Stomach (tissue), 9 donors: ENCODE results near the gene MAGEA9. TPM values are rescaled to one million over a fixed set of nuclear protein-coding genes. Genes with fewer than 3 reads are reported as not detected.
"Not testable (repeated sequence)": the region's sequence is repeated elsewhere in the genome, so short reads cannot be mapped to it uniquely, and the experiment has no call there.

Experiments used
- DNase-seq, 2 donors: peaks; one replicate each; pipeline versions ENCODE4 v3.0.0 to v3.0.0-alpha.2; 2013 to 2019
- H3K27ac ChIP-seq, 5 donors: fragments of 200-600 bp in 4 of 5; sonication (generic) in 4 of 5; one replicate each; pipeline ENCODE4 v1.5.1; 2013 to 2019; ENCODE audit warnings: mild to moderate bottlenecking in 1 of 5, moderate library complexity in 1 of 5
- H3K27me3 ChIP-seq, 3 donors: fragments of 200-600 bp; sonication (generic); one replicate each; pipeline ENCODE4 v1.5.1; 2017 to 2019; ENCODE audit warnings: mixed run types in 1 of 3
- H3K36me3 ChIP-seq, 4 donors: fragments of 200-600 bp; sonication (generic); 1 replicate in 3 of 4; 2 replicates in 1 of 4; pipeline ENCODE4 v1.5.1; 2016 to 2019
- H3K4me1 ChIP-seq, 4 donors: fragments of 200-600 bp; sonication (generic); one replicate each; pipeline ENCODE4 v1.5.1; 2016 to 2019
- H3K4me3 ChIP-seq, 4 donors: fragments of 200-600 bp; sonication (generic) in 3 of 4; one replicate each; pipeline ENCODE4 v1.5.1; 2016 to 2019; ENCODE audit warnings: mild to moderate bottlenecking in 1 of 4
- H3K9me3 ChIP-seq, 4 donors: fragments of 200-600 bp; sonication (generic); one replicate each; pipeline ENCODE4 v1.5.1; 2016 to 2019
- EP300 ChIP-seq: sonication (generic); formaldehyde crosslinking; IDR thresholded peaks from one replicate; pipeline ENCODE4 v1.6.1; 2017; ENCODE audit warnings: antibody characterized with exemption
- POLR2A ChIP-seq, 4 donors: fragments of 450-650 bp; IDR thresholded peaks; one replicate each; pipeline ENCODE4 v1.6.1; 2016; ENCODE audit warnings: antibody characterized with exemption in 4 of 4, control low read depth in 2 of 4, mild to moderate bottlenecking in 1 of 4, moderate library complexity in 1 of 4
- POLR2AphosphoS5 ChIP-seq, 3 donors: sonication (generic); formaldehyde crosslinking; IDR thresholded peaks; one replicate each; pipeline ENCODE4 v1.6.1; 2016; ENCODE audit warnings: antibody characterized with exemption in 3 of 3
- WGBS, 5 donors: extraction: QIAGEN DNeasy Blood & Tissue Kit in 3 of 5; methylation state at CpG; one replicate each; pipeline versions ENCODE4 v1.1.5 to v1.1.7; 2013 to 2018; 5-methylcytosine and 5-hydroxymethylcytosine counted together
- intact Hi-C: fragments of 100-400 bp; cut with DNase I; formaldehyde crosslinking; loops from one replicate; pipeline ENCODE4 v1.15.1; 2023; ENCODE audit warnings: low total_unique reads
- polyA plus RNA-seq, 3 donors: library from polyadenylated mRNA; stranded (reverse); fragments of 200-250 nt; gene quantifications; one replicate each; pipeline ENCODE4 v1.2.3, GENCODE V29; 2013
- total RNA-seq, 5 donors: library from RNA; depleted of rRNA; stranded (reverse); fragments of >200 nt; gene quantifications; one replicate each; pipeline versions ENCODE4 v1.1.0 to v1.2.3, GENCODE V29; 2014 to 2016
- TF ChIP-seq, protein P1 (sequence below), 7 experiments: fragments of 450-650 bp in 4 of 7; fragments of 200-600 bp in 3 of 7; sonication (generic) in 3 of 7; IDR thresholded peaks; one replicate each; pipeline ENCODE4 v1.5.1; 2016 to 2019; ENCODE audit warnings: antibody characterized with exemption in 7 of 7, control low read depth in 2 of 7, mild to moderate bottlenecking in 1 of 7
- donor health status: healthy with polysubstance abuse.
- donor health status: Bipolar disorder and iron deficiency.
- donor health status: healthy.

The MAGEA9 gene
- total and polyA plus RNA-seq, 8 donors = not detected

DNA sequence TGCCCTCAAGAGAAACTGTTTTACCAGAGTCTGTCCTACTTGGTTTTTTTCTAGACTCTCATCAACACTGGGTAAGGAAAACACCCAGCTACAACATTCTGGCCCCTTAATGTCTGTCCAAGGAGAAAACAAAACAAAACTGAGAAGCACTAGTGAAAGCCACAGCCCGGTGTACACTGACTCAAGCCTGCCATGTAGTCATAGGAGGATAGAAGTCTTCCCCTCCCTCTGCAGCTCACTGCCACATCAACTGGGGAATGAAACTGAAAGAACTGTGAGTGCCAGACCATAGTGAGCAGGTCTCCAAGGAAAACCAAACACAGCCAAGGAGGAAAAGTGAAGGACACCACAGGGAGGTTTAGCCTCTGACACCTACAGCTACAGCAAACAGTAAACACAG is 13.8 kb downstream of the MAGEA9 start:
- DNase-seq, intact Hi-C loops, H3K27me3 ChIP-seq, H3K9me3 ChIP-seq, H3K27ac ChIP-seq, H3K4me3 ChIP-seq, H3K36me3 ChIP-seq, H3K4me1 ChIP-seq: not testable (repeated sequence)
- WGBS, 5 donors = no CpG with 5 or more reads among the region's 1 CpG

DNA sequence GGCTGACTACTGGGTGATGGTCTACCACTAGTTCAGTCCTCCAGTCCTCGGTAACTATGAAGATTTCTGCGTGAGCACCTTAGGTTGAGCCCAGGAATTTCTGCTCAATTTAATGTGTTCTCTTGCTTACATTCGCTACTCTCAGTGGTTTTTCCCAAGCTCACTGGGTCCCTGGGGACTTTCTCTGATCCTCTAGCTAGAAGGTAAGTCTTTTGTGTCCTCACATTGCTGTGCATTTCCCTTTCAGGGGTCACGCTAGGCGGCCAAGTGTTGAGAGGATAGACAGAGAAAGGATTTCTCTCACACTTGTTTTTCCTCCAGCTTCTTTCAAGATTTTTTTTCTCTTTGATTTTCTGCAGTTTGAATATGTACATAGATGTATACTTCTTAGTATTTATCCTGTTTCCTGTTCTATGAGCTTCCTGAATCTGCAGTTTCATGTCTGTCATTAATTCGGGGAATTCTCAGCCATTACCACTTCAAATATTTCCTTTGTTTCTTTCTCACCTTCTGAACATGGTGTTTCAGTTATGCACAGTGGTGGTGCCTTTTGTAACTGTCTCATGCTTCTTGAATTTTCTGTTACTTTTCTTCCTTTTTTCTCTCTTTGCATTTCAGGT is 17.5 kb downstream of the MAGEA9 start:
- DNase-seq = no peak
- no peak overlapping the region for H3K27ac ChIP-seq
- H3K4me3 ChIP-seq = no peak overlapping the region
- H3K27me3 ChIP-seq = no peaks in the 10 kb centered on the region
- H3K4me1 ChIP-seq = no peaks in the 10 kb centered on the region
- intact Hi-C loops = no loop called here
- H3K36me3 ChIP-seq = no peaks in the 10 kb centered on the region
- TF ChIP-seq, protein P1, sequence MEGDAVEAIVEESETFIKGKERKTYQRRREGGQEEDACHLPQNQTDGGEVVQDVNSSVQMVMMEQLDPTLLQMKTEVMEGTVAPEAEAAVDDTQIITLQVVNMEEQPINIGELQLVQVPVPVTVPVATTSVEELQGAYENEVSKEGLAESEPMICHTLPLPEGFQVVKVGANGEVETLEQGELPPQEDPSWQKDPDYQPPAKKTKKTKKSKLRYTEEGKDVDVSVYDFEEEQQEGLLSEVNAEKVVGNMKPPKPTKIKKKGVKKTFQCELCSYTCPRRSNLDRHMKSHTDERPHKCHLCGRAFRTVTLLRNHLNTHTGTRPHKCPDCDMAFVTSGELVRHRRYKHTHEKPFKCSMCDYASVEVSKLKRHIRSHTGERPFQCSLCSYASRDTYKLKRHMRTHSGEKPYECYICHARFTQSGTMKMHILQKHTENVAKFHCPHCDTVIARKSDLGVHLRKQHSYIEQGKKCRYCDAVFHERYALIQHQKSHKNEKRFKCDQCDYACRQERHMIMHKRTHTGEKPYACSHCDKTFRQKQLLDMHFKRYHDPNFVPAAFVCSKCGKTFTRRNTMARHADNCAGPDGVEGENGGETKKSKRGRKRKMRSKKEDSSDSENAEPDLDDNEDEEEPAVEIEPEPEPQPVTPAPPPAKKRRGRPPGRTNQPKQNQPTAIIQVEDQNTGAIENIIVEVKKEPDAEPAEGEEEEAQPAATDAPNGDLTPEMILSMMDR (IDR thresholded peaks at IDR 0.05) = no peak
- TF ChIP-seq POLR2AphosphoS5 (IDR thresholded peaks at IDR 0.05) = no peak
- no peak for TF ChIP-seq POLR2A (IDR thresholded peaks at IDR 0.05)
- TF ChIP-seq EP300 = no peak
- no peaks in the 10 kb centered on the region for H3K9me3 ChIP-seq
- 75 to 90% (median 84%) methylated on average over 6 of the region's 6 CpGs for WGBS, 5 donors

DNA sequence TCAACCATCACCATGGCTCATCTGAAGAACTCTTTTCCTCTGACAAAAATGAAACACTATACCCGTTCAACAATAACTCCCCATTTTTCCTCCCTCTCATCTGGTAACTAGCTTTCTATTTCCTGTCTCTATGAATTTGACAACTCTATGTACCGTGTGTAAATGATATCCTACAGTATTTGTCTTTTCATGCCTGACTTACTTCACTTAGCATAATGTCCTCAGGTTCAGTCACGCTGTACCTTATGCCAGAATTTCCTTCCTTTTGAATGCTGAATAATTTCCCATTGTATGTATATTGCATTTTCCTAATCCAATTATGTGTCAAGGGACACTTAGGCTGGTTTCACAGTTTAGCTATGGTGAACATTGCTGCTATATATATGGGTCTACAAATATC is 18.2 kb downstream of the MAGEA9 start:
- TF ChIP-seq, protein P1 (IDR thresholded peaks at IDR 0.05) = no peak
- no peak for TF ChIP-seq EP300
- no peak for TF ChIP-seq POLR2AphosphoS5 (IDR thresholded peaks at IDR 0.05)
- no peak for TF ChIP-seq POLR2A (IDR thresholded peaks at IDR 0.05)
- intact Hi-C loops = no loop called here
- Histone ChIP-seq H3K4me1 (no peaks in the 10 kb centered on the region), H3K4me3 (no peak overlapping the region), H3K9me3 (no peaks in the 10 kb centered on the region), H3K27me3 (no peaks in the 10 kb centered on the region), H3K27ac (no peak overlapping the region), H3K36me3 (no peaks in the 10 kb centered on the region)
- WGBS, 5 donors = 56 to 77% (median 62%) methylated on average over 3 of the region's 3 CpGs
- DNase-seq = no peak

DNA sequence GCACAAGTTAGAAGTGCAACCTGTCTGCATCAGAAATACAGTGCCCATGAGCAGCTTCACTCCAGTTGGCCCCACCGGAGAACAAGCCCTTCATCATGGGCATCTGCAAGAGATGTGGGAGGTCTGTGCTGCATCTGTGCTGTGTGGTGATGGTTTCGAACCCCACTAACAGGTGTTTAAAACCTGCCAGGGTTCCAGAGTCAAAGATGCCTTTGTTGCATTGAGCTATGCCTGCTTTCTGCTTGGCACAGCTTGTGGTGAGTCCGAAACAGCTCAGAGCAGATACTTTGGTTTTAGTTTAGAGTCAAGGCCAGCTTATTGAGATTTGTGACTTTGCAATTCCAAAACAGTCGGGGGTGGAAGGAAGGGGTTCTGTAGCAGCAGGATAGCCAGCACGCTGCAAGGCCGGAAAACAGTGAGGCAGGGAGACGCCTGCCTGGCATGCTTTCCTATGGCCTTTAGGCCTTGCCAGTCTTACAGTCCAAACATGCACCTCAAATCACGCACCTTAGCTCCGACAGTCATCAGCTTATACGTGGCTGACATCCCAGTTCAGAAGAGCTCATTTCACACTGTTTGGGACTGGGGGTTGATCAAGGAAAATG is 21.8 kb downstream of the MAGEA9 start:
- intact Hi-C loops = no loop called here
- WGBS, 5 donors = 79 to 91% (median 90%) methylated on average over 2 to 10 of the region's 10 CpGs
- Histone ChIP-seq H3K4me3 (no peak overlapping the region), H3K27me3 (no peaks in the 10 kb centered on the region), H3K4me1 (no peaks in the 10 kb centered on the region), H3K36me3 (no peaks in the 10 kb centered on the region), H3K27ac (no peak overlapping the region), H3K9me3 (no peaks in the 10 kb centered on the region)
- TF ChIP-seq POLR2AphosphoS5 (IDR thresholded peaks at IDR 0.05) = no peak
- TF ChIP-seq POLR2A (IDR thresholded peaks at IDR 0.05) = no peak
- no peak for TF ChIP-seq EP300
- TF ChIP-seq, protein P1 (IDR thresholded peaks at IDR 0.05) = no peak
- DNase-seq = no peak

DNA sequence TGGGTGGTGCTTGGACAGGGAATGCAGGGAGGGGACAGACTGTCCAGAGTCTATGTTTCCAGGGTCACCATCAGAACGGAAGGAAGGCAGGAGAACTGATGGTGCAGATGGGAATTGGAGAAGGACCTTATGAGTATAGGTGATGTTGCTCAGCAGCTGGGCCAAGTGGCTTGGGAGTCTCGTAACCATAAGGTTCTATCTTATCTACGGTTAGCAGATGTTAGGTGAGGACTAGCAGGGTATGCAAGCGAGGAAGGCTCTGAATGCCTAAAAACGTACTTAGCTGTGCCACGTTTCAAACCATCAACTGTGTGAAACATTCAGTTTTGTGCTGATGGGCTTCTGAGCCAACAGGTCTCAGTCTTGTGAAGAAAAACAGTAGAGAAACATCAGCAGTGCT is 22.4 kb downstream of the MAGEA9 start:
- intact Hi-C loops = no loop called here
- H3K27me3 ChIP-seq = no peaks in the 10 kb centered on the region
- H3K27ac ChIP-seq = no peak overlapping the region
- H3K36me3 ChIP-seq = no peaks in the 10 kb centered on the region
- no peaks in the 10 kb centered on the region for H3K4me1 ChIP-seq
- no peak overlapping the region for H3K4me3 ChIP-seq
- H3K9me3 ChIP-seq = no peaks in the 10 kb centered on the region
- WGBS, 5 donors = 70 to 88% (median 80%) methylated on average over 6 of the region's 6 CpGs
- no peak for DNase-seq
- no peak for TF ChIP-seq POLR2A (IDR thresholded peaks at IDR 0.05)
- TF ChIP-seq, protein P1 (IDR thresholded peaks at IDR 0.05) = no peak
- no peak for TF ChIP-seq EP300
- no peak for TF ChIP-seq POLR2AphosphoS5 (IDR thresholded peaks at IDR 0.05)
